HG02571 (cell line): ENCODE results near the gene KCNJ11.
A peak's percentile ranks its signal among the peaks of the same experiment; 100 is the strongest.

ENCODE experiments used
- ATAC-seq: cut with Tn5 transposase; IDR thresholded peaks from one replicate; pipeline ENCODE4 v1.9.1; 2021; ENCODE audit warnings: mild to moderate bottlenecking, moderate library complexity; ENCODE audit not compliant: unreplicated experiment

The KCNJ11 gene

GRCh38 chr11:17392872-17393271 lies 4.4 kb upstream of the KCNJ11 start:
- no peak for ATAC-seq

- no peak for ATAC-seq
These were observed 3.3 kb upstream of the KCNJ11 start for GRCh38 chr11:17391493-17392355.

DNA sequence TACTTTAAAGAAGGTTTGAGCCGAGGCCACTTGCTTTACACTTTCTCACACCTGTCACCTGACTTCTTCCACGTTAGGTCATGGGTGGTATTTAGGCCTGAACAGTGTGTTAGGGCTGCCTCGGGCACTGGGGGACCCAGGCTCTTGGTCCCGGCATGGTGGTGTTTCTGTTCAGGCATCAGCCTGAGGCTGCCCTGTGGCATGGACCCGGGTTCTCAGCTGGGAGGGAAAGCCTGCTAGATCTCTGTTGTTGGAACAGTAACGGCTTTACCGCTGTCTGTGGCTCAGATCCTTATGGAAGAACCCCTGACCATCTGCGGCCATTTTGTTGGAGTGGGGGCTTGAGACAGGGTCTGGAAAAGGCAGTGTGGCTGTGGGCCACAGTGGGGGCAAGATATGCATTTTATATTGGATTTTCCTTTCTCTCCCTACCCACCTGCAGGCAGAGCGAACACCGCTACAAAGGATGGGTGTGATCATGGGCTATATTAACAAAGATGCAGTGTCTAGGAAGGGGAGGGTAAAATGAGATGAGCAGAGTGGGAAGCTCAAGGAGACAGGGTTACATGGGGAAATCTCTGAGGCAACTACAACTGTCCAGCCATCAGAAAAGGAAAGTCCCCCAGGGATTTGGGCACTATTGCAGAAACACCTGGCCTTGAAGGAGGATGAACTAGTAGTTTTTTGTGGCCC lies 1.6 kb upstream of the KCNJ11 start:
- no peak for ATAC-seq

DNA sequence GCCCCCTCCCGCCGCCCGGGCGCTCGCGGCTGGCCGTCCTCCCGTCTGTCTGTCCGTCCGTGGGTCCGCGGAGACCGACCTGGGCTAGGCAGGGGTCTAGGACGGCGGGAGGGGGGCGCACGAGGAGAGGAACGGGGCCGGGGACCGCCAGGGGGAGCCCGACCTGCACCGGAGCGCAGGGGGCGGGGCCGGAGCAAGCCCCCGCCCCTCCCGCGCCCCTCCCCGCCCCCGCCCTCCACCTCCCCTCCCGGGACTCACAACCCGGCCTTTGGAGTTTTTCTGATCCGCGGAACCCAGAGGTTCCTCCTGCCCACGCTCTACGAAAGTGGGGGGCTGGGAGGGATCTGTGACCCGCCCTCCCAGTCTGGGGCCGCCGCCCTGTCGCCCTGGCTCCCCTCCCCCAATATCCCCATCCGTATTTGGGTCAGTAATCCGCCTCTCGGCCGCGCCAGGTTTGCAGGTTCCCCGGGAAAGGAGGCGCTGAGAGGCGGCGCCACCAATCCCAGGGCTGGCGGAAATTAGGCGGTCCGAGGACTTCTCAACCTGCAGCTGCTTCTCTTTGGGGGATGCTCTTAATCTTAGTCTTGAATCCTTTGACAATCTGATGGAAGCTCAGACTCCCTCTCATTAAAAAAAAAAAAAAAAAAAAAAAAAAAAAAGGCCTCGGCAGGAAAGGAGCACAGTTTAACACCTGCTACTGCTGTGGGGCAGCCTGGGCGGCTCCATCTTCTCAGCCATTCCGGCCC lies 925 bp upstream of the KCNJ11 start:
- peak; percentile 61 for ATAC-seq

DNA sequence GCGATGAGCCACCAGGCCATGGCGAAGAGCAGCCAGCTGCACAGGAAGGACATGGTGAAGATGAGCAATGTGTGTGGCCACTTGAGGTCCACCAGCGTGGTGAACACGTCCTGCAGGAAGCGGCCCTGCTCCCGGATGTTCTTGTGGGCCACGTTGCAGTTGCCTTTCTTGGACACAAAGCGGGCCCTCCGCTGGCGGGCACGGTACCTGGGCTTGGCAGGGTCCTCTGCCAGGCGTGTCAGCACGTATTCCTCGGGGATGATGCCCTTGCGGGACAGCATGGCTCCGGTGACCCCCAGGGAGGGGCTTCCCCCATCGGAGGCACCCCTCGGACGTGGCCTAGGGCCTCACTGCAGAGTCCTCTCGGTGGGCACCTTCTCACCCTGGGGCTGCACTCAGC lies 648 bp downstream of the KCNJ11 start:
- ATAC-seq: no peak

DNA sequence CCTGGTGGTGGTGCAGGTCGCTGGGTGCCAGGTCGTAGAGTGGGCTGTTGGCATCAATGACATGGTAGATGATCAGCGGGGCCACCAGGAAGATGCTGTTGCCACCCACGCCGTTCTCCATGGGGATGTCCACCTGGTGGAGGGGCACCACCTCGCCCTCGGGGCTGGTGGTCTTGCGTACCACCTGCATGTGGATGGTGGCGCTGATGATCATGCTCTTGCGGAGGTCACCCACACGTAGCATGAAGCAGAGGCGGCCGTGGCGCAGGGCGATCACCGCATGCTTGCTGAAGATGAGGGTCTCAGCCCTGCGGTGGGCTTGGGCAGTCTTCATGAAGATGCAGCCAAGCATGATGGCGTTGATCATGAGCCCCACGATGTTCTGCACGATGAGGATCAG lies 1.2 kb downstream of the KCNJ11 start:
- ATAC-seq: no peak

DNA sequence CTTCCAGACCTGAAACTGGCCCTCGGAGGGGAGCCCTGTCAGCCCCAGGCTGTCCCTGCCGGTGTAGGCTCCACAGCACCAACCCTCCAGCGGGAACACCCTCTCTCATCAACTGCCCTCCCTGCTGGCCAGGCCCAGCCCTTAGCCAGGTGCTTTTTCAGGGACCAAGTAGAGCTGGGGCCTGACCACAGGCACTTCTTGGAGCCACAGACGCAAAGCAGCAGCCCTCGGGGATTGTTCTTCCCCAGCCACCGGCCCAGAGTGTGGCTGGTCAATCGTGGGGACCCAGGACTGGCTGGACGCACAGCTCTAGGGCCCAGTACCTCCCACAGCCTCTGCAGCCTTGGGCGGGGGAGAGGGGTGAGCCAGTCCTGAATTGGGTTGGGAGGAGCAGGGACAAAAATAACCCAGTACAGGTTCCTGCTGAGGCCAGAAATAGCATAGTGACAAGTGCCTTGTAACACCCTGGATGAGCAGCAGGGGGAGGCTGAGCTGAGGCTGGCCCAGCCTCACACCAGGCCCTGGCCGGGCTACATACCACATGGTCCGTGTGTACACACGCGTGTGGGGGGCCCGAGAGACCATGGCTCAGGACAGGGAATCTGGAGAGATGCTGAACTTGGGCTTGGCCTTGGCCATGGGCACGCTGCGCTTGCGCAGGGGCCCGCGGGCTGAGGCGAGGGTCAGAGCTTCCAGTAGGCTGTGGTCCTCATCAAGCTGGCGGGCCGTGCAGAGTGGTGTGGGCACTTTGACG lies 2.0 kb downstream of the KCNJ11 start:
- ATAC-seq: peak; percentile 40

DNA sequence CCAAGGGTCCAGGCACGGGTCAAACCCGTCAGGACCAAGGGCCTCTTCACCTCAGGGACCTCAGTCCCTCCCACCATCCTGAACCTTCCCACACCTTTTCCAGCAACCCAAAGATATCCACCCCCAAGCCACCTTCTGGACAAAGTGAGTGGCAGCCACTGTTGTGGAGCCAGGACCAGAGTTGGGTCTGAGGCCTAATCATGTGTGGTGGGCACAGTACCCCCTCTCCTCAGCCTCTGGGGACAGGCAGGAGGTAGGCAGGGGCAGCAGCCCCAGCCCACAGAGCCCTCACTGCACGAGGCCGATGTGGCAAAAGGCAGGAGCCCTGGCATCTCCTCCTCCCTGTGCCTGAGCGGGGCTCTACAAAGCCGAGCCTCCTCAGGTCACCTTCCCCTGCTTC lies 2.5 kb downstream of the KCNJ11 start:
- ATAC-seq: no peak

GRCh38 chr11:17385492-17385891 lies 3.0 kb downstream of the KCNJ11 start:
- ATAC-seq: no peak

DNA sequence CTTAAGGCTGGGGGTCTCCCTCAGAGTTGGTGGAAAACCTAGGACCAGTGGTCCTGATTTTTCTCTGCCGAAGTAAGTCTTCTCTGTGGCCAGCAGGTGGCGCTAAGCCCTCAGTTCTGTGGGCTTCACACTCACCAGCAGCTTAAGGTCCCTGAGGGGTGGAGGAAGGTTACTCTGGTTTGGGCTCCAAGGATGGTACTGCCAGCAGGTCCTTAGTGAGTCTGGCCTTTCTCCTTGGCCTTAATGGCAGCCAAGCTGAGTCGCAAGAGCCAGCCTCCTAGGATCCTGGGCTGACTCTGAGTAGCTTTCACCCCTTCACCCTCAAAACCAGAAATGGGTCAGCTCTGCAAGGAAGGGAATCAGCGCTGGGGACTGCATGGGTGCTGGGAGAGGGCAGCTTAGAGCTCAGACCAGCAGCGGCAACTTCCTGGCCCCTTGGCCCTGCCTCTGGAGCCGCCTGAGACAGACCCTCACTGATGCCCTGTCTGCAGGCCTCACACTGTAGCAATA lies 4.4 kb downstream of the KCNJ11 start:
- ATAC-seq: no peak

DNA sequence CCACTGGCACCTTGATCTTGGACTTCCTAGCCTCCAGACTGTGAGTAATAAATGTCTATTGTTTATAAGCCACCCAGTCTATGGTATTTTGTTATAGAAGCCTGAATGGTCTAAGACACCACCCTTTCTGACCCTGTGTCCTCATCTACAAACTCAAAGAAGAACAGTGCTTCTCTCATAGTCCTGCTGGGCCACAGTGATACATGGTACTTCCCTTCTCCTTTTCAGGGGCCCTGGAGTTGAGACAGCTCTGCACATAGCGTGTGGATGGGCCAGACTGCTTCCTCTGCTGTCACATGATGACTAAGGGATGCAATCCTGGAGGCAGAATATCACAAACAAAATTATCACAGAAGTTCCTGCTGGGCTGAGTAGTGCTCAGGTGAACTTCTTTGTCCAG lies 5.0 kb downstream of the KCNJ11 start:
- ATAC-seq: no peak

DNA sequence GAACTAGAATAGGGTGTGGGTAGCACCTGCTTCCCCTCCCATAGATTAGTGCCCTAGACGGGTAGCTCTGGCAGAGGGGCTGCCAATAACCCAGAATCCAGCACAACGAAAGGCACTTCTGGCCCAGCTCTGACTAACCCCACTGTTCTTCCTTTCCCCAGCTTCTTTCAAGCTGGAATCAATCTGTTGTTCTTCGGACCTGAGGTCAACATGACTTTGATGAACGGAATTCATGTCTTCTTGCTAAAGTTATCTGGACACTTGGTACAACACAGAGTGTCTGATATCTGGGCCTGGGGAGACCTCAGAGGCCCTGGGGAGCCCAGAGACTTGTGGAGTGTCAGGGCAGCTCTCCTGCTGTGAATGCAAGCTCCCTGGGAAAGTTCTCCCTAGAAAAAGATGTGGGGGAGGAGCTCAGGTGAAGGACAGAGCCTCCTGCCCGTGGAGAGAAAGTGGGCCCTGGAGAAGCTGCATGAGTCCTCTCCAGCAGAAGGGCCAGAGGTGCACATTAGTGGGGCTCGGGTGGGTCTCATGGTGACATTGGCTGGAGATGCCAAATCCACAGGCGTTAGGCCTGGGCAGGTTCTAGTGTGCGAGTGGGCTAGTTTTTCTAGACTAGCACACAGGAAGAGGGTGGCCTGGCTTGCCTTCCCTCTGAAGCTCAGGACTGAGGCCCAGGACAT lies 6.3 kb downstream of the KCNJ11 start:
- ATAC-seq: no peak

DNA sequence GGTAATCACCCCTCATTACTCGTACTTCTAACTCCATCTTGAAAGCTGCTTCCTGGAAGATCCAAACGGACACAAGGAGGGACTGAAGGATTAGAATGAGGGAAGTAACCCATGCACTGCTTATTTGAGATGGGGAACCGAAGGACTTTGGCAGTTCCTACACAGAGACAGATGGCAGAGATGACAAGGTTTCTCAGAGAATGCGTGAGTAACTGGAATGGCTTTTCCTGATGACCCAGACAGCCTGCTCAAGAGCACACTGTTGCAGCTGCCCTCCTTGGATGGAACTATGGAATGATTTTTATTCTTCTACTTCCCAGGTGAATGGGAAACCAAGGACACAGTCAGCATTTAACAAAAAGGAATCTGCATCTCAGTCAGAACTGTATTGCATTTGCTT lies 7.3 kb downstream of the KCNJ11 start:
- no peak for ATAC-seq

- no peak for ATAC-seq
These were observed 8.9 kb downstream of the KCNJ11 start for GRCh38 chr11:17379383-17380180.

DNA sequence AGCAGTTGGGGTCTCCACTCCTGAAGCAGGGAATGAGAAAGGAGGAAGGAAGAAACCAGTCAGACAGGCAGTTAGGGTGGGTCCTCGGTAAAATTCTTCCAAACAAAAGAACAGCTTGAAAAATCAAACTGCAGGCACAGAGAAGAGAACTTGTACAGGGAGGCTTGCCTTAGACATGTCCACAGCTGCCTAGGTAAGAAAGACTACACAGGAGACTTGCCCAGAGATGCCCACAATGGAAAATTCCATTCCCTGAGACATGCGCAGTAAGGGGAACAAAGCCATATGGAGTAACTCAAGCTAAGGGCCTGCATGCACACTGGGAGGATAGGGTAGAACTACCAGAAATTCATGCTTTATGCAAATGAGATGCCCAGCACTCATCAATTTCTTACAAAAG lies 9.8 kb downstream of the KCNJ11 start:
- no peak for ATAC-seq

- no peak for ATAC-seq
These were observed 12.0 kb downstream of the KCNJ11 start for GRCh38 chr11:17376493-17376892.

DNA sequence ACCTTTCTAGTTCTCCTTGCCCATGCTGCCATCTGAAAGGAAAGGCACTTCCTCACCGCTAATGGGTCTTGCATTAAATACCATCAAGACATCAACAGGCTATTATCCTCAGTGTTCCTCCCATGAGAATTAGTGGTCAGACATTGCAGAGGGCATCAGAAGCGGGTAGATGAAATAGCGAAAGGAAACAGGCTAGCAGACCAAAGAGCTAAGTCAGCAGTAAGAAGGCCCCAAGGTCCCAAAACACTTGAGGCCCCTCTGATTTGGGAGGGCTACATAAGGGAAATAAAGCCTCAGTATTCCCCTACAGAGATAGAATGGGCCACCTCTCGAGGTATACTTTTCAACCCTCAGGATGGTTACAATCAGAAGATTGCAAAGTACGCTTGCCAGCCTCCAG lies 12.9 kb downstream of the KCNJ11 start:
- no peak for ATAC-seq

- no peak for ATAC-seq
These were observed 16.8 kb downstream of the KCNJ11 start for GRCh38 chr11:17371614-17372013.

GRCh38 chr11:17369684-17370243 lies 18.7 kb downstream of the KCNJ11 start:
- ATAC-seq: no peak
